GM19438 (cell line): ENCODE results near the gene VAV1.

Source experiments
- ATAC-seq: cut with Tn5 transposase; IDR thresholded peaks from one replicate; pipeline ENCODE4 v1.9.1; 2021; ENCODE audit warnings: low read depth; ENCODE audit not compliant: unreplicated experiment

VAV1 gene

GRCh38 chr19:6772028-6772865 lies at the start of gene VAV1:
TSS of gene VAV1 (plus strand) at chr19:6772708. CDS start at chr19:6772808, 100 bp downstream.
- ATAC-seq = no peak

GRCh38 chr19:6723108-6723618 lies 49.3 kb upstream of the VAV1 start:
- ATAC-seq = no peak

GRCh38 chr19:6723738-6724137 lies 48.8 kb upstream of the VAV1 start:
- no peak for ATAC-seq

GRCh38 chr19:6724631-6725492 lies 47.6 kb upstream of the VAV1 start:
- no peak for ATAC-seq

GRCh38 chr19:6725513-6726231 lies 46.8 kb upstream of the VAV1 start:
- ATAC-seq = no peak

GRCh38 chr19:6728346-6728745 lies 44.2 kb upstream of the VAV1 start:
- no peak for ATAC-seq

GRCh38 chr19:6729573-6730152 lies 42.8 kb upstream of the VAV1 start:
- no peak for ATAC-seq

- no peak for ATAC-seq
These were observed 42.2 kb upstream of the VAV1 start for GRCh38 chr19:6730153-6730804.

GRCh38 chr19:6730941-6731670 lies 41.4 kb upstream of the VAV1 start:
- ATAC-seq = no peak

GRCh38 chr19:6731822-6732221 lies 40.7 kb upstream of the VAV1 start:
- ATAC-seq = no peak

- no peak for ATAC-seq
These were observed 39.6 kb upstream of the VAV1 start for GRCh38 chr19:6732803-6733337.

GRCh38 chr19:6733338-6734095 lies 39.0 kb upstream of the VAV1 start:
- no peak for ATAC-seq

GRCh38 chr19:6734096-6734696 lies 38.3 kb upstream of the VAV1 start:
- no peak for ATAC-seq

- ATAC-seq = no peak
These were observed 37.2 kb upstream of the VAV1 start for GRCh38 chr19:6735181-6735911.

GRCh38 chr19:6736169-6736916 lies 36.2 kb upstream of the VAV1 start:
- no peak for ATAC-seq

- no peak for ATAC-seq
These were observed 35.6 kb upstream of the VAV1 start for GRCh38 chr19:6736917-6737283.
